Stimulated activated CD4-positive, alpha-beta T cell treated with anti-CD3 and anti-CD28 coated beads, Interleukin-4, amount 100 ng/mL, for 24 hours (primary cell): ENCODE data around the gene CNTD1.

Source experiments
- DNase-seq: peaks from one replicate; pipeline ENCODE4 v3.0.0-alpha.2; 2020

CNTD1 gene

GRCh38 chr17:42806249-42806648 lies 7.6 kb downstream of the CNTD1 start:
- no peak for DNase-seq

- DNase-seq: no peak
Measured at GRCh38 chr17:42809250-42809649, 10.6 kb downstream of the CNTD1 start.

DNA sequence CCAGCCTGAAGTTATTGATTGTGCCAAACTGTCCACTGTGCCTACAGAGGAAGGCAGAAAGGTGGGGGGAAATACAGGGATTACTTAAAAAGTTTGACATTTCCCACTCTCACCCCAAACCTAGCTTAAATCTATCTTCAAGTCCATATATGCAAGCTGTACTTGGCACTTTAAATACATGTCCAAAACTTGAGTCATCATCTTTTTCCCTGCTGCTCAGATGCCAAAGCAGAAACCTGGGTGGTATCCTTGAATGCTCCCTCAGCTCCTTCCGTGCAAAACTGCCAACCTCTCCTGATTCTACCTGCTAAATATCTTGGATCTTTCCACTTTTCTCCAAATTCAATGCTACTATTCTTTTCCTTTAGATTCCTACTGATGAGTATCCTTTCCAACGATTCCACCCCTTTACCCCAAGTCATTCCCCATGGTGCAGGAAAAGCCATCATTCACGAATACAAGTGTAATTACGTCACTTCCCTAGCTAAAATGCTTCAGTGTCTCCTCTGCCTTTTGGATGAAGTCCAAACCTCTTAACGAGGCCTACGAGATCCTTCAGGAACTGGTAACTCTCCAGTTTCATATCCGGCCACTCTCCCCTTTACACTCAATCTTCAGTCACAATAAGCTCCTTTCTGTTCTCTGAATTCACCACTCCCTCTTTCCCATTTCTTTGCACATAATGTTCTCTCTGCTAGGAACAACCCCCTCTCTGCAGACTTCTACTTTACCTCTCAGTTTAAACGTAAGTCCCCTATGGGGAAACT lies 16.2 kb downstream of the CNTD1 start:
- no peak for DNase-seq

DNA sequence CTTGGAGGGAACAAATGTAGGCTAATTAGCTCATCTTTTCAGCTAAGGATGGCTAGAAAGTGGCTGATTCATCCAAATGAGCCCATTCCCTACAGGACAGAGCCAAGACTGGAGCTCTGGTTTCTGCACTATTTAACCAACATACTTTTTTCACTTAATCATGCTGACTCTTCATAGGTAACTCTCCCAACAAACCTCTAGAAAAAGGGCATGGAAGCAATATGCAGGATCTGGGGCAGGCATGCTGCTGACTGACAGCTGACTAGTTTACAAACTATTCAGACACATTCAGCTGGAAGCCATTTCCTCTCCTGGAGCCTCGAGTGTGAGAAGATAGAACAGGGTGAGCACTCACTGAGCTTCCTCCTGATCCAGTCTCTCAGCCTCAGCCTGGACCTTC lies 19.2 kb downstream of the CNTD1 start:
- no peak for DNase-seq

DNA sequence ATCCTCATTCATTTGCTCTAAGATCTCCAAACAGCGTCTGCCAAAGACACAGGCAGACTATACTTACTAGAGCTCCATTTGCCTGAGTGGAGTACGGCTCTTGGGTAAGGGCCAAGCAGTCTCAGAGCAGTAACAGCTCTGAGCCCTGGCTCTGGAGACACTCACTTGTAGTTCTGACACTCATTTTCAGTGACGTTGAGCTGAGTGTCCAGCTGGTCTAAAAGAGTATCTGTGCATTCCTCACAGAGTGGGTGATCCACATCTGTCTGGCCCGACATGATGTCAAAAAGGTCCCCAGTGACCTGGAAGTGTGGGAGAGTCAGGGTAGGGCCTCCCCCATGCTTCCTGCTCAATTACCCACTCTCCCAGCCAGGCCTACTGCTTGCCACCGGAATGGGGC lies 19.7 kb downstream of the CNTD1 start:
- DNase-seq: no peak

DNA sequence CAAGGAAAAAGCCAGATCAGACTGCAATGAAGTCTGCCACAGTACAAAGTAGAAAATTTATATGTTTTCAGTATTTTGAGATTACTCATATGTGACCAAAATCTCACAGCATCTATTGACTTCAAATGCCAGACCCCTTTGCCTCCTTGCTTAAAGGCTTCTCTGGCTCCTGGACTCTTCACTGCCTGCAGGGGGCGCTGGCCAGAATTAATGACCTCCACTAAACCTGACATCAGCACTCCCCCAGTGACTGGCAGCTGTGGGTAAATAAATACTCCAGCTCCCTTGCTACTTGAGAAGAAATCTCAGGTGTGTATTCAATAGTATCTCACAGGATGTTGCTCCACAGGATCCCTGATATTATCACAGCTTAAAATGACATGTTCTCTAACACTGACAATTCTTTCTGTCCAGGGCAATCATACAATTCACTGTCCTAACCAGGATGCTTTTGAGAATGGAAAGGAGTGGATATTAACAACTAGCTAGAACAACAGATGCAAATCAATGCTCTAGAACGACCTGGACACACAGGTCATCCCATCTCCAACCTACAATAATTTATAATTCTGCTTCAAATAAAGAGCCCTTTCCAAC lies 21.4 kb downstream of the CNTD1 start:
- peak; percentile 71 for DNase-seq

GRCh38 chr17:42821176-42821575 lies 22.5 kb downstream of the CNTD1 start:
- no peak for DNase-seq

DNA sequence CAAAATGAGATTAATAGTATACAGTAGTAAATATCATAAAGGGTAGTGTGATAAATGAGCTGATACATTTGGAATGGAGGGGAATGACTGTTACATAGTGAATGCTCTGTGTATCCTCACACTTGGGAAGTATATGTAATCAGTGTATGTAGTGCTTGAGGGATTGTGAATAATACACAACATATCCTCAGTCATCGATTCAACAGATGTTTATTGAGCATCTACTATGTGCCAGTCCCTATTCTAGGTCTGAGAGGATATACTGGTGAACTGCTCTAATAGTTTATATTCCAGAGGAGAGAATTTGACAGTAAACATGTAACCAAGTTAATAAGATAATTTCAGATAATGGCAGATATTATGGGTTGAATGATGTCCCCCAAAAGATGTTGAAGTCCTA lies 28.8 kb downstream of the CNTD1 start:
- no peak for DNase-seq

- DNase-seq: no peak
Measured at GRCh38 chr17:42830971-42831370, 32.3 kb downstream of the CNTD1 start.

- no peak for DNase-seq
Measured at GRCh38 chr17:42832213-42832933, 33.7 kb downstream of the CNTD1 start.

DNA sequence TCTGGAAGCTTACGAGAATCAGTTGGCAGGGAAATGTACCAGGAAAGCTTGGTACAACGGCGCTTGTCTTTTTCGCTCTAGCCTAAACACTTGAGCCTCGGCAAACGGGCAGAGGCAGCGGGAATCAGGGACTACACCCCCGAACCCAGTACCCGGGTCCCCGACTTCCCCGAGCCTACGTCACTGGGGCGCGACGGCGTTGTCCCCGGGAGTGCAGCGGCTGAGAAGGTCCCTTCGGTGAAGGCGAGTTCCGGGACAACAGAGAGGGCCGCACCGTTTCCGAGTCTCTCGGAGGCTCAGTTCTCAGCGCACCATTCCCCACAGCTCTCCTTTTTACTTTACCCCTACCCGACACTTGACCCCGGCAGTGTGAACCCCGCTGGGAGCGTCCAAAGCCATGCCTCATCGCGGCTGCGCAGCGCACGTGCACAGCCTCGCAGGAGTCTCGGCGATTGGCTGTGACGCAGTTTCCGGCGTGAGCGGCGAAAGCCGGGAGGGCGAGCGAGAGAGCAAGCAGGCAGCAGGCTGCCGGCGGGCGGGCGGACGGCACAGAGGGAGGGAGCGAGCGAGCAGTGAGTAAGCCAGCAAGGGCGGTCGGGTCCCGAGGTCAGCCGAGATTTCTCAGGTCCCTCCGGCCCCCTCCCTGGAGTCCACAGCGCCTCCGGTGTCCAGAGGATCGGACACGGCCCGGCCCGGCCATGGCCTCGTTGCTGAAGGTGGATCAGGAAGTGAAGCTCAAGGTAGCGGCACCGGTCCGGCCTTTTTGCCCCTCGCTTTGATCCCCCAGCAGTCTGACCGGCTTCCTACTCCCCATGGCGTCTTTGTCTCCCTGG lies 34.5 kb downstream of the CNTD1 start, which contains the start of gene PSME3:
PSME3 (plus strand) TSS at position 464 of the 833 bp plus-strand sequence; CDS start at position 699, 235 bp downstream.
- DNase-seq: peak; percentile 90

DNA sequence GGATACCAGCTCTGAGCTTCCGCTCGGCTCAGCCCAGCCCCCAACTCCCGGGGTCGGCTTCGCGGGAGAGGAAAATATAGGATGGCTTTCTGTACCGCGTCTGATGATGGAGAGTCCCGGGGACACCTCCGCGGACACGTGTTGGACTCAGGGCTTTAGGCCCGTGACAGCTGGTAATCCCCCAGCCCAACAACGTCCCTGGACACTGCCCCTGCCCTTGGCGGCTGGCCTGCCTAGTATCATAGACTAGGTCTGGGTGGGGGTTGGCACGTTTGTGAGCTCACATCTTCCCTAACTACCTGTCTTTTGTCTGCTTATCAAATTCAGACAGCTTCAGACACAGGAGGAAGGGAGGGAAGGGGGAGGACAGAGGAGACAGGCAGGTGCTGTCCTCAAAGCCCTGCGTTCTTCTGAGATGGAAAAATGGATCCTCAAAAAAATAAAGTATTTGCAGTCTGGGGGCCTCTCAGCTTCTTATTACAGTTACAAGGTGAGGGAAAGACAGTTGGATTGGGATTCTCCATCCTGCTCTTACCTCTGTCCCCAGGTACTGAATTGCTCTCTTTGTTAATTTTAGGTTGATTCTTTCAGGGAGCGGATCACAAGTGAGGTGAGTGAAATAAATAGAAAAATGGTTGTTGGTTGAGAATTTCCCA lies 35.2 kb downstream of the CNTD1 start:
- DNase-seq: no peak

DNA sequence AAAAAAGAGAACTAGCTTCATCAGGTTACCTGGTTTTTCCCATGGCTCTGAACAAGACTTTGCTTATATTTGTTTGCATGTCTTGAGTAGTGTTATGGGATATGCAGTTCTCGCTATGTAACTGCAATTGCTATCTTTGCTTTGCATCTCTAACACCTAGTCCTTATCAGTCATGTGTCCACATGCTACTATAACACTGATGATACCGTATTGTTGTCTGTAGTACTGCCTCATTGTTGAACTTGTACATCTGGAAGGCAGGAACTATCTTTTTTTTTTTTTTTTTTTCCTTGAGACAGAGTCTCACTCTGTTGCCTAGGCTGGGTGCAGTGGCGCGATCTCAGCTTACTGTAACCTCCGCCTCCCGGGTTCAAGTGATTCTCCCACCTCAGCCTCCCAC lies 37.1 kb downstream of the CNTD1 start:
- no peak for DNase-seq

GRCh38 chr17:42841975-42842685 lies 43.5 kb downstream of the CNTD1 start:
- no peak for DNase-seq

DNA sequence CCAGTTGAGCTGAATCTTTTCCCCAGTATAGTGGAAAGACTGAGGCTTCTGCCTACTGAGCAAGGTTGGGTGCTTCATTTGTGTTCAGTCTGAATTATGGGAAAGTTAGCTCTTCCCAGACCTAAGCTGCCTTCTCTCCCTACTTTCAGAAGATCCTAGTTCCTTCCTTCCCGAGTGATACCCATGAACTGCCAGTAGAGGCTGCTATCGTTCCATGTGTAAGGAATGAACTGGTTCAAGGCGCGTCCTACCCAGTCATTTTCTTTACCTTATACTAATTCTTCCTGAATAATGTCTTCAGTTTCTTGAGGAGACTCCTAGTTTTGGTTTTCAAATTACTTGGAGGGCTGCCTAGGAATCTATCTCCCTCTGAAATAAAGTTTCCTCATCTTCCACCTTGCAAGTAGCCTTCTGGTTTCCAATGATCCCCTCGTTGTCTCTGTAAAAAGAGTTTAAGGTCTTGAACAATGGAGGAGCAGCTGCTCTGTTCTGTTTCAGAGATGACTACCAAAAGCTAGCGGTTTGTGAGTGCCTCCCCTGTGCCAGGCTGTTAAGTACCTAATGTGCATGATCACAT lies 44.8 kb downstream of the CNTD1 start:
- no peak for DNase-seq

DNA sequence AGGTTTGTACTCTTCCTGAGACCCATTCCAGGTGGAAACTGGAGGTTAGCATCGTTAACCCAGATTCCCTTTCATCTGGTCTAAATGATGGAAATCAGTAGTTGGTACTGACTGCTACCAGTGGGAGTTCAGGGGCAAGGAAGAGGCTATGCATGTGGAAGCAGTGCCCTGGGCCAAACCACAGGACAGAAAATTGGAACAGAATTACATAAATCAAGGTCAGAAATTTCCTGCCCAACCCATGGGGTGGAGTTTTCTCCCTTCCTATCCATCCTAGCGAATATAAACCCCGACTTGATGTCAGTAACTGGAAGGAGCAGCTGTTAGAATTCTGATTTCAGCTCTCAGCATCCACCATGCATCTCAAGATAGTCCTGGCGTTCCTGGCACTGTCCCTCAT lies 45.6 kb downstream of the CNTD1 start, which contains the start of gene AOC2:
AOC2 (plus strand) TSS at position 310 of the 400 bp plus-strand sequence; CDS start at position 357, 47 bp downstream.
- no peak for DNase-seq

- no peak for DNase-seq
Measured at GRCh38 chr17:42844761-42845555, 46.3 kb downstream of the CNTD1 start.

GRCh38 chr17:42845556-42845917 lies 46.9 kb downstream of the CNTD1 start:
- no peak for DNase-seq

DNA sequence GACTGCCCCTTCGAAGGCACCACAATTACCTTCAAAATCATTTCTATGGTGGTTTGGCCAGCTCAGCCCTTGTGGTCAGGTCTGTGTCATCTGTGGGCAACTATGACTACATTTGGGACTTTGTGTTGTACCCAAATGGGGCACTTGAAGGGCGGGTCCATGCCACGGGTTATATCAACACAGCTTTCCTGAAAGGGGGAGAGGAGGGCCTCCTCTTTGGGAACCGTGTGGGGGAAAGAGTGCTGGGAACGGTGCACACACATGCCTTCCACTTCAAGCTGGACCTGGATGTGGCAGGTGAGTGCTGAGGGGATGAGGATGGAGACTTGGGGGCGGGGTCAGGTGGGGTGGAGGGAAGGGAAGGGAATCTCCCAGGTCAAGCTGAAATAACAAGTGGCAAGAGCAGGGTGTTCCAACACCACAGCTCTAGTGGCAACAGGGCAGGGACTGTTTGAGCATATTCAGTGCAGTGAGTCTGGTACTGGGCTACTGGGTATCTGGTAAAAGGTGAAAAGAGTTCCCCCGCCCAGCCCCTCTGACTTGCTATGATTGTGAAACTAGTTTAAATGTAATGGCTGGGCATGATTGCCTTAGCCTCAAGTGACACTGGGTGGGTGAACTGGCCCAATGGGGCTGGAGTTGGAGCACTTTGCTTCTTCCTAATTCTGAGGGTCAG lies 47.4 kb downstream of the CNTD1 start:
- peak; percentile 49 for DNase-seq
